Gastrocnemius medialis (tissue), 4 donors: Measurements from ENCODE around the gene TP53RK.

Experiments used
- CTCF ChIP-seq, 5 experiments: fragments of 450-650 bp in 3 of 5; fragments of 200-600 bp in 2 of 5; sonication (generic) in 2 of 5; IDR thresholded peaks in 4 of 5; conservative IDR thresholded peaks in 1 of 5; 1 replicate in 4 of 5; 2 replicates in 1 of 5; pipeline ENCODE4 v1.5.1; 2016 to 2019; ENCODE audit warnings: antibody characterized with exemption in 5 of 5, mild to moderate bottlenecking in 3 of 5, moderate library complexity in 3 of 5
- POLR2A ChIP-seq, 2 donors: fragments of 450-650 bp; IDR thresholded peaks; one replicate each; pipeline ENCODE4 v1.6.1; 2017; ENCODE audit warnings: antibody characterized with exemption in 2 of 2, mild to moderate bottlenecking in 2 of 2, moderate library complexity in 2 of 2

- TF ChIP-seq CTCF (IDR thresholded peaks at IDR 0.05 in 4 of 5, conservative IDR thresholded peaks at IDR 0.05 in 1 of 5) (no peak), POLR2A (IDR thresholded peaks at IDR 0.05) (no peak)
These were observed 50.9 kb downstream of the TP53RK start for GRCh38 chr20:46638134-46638897.
